HG02798 (cell line): ENCODE results near the gene ONECUT3.

Source experiments
- ATAC-seq: cut with Tn5 transposase; IDR thresholded peaks from one replicate; pipeline ENCODE4 v1.9.1; 2021; ENCODE audit warnings: mild to moderate bottlenecking; ENCODE audit not compliant: unreplicated experiment, poor library complexity

The ONECUT3 gene

DNA sequence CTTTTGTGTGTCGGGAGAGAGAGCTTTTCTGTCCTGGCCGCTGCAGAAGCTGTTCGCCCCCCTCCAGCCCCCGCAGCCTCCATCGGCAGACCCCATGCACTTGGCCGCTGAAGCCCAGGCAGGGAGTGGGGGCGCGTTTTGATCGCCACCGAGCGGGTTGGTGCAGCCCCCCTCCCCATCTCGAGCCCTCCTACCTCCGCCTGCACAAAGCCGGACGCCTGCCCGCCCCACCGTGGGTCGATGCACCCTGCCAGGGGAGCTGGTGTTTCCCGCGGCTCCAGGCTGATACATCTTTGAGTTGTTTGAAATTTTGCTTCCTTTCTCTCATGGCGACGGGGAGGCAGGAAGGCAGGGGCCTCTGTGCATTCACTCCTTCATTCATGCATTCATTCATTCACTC lies 16.4 kb upstream of the ONECUT3 start:
- ATAC-seq: no peak

DNA sequence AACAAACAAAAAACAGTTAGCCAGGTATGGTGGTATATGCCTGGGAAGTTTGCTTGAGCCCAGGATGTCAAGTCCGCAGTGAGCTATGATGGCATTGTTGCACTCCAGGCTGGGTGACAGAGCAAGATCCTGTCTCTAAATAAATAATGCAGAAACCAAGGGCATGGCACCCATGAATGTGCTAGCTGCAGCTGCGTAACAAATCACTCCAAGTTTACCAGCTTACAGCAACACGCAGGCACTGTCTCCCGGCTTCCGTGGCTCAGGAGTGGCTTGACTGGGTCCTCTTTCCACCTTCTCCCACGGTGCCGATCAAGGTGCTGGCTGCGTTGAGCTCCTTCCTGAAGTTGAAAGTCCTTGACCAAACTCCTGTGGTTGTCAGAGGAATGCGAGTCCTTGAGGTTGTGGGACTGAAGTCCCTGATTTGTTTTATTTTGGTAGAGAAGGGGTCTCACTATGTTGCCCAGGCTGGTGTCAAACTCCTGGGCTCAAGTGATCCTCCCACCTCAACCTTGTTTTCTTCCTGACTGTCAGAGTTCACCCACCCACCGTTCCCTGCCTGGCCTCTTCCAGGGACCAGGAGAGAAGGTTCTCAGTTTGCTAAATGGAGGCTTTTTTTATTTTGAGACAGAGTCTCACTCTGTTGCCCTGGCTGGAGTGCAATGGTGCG lies 13.2 kb upstream of the ONECUT3 start:
- ATAC-seq: no peak

DNA sequence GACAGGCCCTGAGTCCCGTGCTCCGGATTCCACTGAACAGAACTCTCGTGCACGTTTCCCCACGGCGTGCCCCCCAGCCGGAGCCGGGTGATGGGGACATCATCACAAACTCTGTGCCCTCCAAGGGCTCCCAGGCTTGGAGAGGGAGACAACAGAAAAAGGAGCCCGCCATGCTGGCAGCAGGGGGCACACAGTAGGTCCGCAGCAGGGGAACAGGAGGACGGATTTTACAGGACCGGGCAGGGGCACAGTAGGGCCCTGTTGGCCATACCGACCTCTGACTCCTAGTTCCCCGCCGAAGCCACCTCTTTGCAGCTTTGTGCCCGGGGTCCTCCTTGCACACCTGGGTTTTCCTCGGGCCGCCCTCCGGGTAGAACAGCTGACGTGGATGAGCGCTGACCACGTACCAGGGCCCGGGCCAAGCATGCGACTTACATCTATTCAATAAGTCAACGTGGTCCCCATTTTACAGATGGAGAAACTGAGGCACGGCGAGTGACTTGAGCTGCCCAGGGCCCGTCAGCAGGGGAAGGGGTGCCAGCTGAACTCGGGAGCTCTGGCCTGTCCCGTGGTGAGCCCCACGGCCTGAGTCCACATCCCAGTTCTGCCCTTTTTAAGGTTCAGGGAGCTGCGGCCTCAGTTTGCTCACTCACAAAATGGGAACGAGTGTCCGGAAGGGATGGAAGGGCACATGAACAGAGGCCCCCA lies 10.2 kb upstream of the ONECUT3 start:
- no peak for ATAC-seq

DNA sequence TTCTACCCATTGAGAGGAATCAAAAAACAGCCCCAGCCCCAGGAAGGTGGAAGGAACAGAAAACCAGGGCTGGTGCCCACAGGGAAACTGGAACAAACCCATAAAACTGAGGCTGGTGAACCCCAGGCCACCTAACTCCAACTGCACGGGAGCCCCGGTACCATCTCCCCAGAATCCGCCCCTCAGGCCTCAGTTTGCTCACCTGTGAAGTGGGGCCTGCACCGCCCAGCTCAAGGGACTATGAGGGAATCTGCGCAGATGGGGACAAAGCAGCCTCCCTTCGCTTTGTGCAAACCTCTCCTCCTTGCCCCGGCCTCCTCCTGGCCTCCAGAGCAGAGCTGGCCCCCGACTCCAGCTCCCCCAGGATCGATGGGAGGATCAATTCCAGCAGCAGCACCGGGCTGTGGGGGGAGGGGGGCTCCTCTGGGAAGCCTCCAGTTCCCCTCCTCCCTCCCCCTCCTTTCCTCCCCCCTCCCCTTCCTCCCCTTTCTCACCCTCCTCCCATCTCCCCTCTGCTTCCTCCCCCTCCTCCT lies 9.1 kb upstream of the ONECUT3 start:
- ATAC-seq: no peak

GRCh38 chr19:1744822-1745563 lies 8.3 kb upstream of the ONECUT3 start:
- ATAC-seq: no peak

GRCh38 chr19:1745589-1746031 lies 7.7 kb upstream of the ONECUT3 start:
- ATAC-seq: no peak

GRCh38 chr19:1746401-1747284 lies 6.7 kb upstream of the ONECUT3 start:
- ATAC-seq: no peak

DNA sequence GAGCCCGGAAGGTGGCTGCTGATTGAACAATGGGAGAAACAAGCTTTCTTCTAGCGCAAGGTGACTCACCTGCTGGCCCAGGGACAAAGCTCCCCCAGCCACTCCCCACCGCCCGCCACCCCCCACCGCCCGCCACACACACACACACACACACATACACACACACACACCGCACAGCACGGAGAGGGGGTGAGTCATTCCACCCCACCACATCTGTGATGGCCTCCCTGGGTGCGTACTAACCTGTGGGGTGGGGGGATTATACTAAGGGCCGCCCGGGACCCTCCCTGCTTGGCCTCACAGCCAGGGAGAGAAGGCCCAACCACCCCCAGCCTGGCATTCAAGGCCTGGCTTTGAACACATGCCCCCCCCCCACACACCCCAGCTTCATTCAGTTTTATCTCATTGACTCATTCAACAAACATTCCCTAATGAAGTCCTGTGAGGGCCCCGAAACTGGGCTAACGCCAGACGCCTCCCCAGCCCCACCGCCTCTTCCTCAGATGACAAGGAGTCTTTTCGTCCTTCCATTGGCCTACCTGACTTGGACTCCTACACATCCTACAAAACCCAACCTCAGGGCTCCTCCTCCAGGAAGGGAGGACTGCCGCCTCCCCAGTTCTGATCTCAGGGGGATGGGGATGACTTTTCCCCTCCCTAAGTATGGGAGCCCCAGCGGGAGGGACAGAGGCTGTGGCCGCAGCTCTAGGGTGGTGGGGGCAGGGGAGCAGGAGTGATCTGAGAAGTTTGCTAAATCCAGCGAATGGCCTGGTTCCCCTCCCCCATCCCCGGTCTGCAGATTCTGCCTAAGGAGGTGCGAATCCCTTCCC lies 5.8 kb upstream of the ONECUT3 start:
- ATAC-seq: no peak

DNA sequence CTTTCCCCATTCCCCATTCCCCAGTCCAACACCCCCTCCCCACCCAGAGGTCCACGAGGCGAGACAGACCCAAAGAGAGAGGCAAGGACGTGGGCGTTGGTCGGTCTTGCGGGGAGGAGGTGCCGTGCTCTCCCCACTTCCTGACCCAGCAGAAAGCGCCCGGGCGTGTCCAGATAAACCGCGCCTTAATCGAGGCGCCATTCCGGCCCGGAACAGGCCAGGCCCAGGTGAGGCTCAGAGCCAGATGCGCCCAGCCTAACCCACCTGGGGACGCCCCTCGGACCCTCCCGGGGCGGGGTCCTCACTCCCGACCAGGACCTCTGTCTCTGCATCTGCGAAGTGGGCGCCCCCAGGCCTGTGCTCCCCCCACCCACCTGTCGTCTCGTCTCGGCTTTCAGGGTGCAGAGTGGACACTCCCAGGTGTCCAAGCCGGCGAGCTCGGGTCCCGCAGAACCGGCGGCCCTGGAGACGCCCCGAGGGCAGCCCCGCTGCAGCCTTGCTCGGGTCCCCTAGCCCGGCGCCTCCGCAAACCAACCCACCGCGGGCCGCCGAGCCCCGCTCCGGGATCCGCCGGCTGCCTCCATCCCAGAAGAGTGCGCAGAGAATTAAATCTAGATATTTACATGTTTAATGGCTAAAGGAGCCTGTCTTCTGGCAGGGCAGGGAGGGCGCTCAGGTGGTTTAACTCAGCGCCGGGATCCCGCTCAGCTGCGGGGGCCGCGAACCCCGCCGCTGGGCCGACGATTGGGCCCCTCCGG lies 5.0 kb upstream of the ONECUT3 start:
- no peak for ATAC-seq

DNA sequence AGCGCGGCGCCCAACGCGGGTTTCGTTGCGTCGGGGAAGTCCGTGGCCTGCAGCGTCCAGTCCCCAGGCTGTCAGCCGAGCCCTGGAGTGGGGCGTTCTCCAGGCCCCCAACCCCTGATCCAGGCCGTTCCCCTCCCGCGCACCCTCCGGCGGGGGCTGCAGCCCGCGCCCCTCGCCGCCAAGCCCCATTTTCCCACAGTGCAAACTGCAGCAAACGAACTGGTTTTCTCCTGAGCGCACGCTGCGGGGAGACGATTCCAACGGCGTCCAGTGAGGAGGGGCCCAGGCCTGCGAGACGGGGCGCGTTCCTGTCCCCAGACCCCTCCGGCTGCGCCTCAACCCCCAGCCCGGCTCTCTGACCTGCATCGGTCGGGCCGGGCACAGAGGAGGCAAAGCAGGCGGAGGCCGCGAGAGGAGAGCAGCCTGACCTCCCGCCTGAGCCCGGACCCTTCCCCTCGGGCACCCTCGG lies 4.4 kb upstream of the ONECUT3 start:
- no peak for ATAC-seq

DNA sequence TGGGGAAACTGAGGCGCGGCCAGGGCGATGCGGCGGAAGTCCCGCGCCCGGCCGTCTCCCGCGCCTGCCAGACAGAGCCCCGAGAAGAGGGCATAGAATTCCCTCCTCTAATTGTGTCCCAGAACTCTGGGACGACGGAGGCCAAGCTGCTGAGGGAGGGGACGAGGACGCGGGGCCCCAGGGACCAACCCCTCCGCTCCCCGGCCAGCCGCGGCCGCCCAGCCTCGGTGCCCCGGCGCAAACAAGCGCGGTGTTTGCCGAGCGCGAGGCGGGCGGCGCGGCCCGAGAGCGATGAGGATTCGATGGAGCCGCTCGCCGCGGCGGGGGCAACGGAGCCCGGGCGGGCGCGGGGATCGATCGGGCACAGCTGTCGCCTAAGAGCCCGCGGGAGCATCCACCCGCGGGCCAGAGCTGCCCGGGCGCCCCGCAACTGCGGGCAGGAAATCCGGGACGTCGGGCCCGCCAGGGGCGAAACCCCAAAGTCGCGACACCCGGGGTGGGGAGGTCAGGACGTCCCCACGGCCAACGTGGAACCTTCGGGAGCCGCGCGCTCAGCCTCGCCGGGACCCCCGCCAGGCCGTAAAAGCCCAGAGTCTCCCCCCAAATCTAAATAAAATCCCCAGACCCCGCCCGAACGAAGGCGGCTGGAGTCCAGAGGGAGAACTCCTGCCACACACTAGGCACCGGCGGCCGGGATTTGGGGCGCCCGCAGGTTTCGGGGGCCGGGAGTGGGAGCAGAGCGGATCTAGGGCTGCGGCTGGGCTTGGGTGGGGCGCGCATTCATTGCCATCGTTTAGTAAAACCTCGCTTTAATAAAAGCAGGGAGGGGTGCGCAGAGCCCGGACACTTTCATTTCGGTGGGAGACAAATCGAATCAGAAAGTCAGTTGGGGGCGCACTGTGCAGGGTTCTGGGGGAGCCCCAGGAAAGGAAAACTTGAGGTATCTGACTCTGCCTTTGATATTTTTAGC lies 3.6 kb upstream of the ONECUT3 start:
- ATAC-seq: no peak

DNA sequence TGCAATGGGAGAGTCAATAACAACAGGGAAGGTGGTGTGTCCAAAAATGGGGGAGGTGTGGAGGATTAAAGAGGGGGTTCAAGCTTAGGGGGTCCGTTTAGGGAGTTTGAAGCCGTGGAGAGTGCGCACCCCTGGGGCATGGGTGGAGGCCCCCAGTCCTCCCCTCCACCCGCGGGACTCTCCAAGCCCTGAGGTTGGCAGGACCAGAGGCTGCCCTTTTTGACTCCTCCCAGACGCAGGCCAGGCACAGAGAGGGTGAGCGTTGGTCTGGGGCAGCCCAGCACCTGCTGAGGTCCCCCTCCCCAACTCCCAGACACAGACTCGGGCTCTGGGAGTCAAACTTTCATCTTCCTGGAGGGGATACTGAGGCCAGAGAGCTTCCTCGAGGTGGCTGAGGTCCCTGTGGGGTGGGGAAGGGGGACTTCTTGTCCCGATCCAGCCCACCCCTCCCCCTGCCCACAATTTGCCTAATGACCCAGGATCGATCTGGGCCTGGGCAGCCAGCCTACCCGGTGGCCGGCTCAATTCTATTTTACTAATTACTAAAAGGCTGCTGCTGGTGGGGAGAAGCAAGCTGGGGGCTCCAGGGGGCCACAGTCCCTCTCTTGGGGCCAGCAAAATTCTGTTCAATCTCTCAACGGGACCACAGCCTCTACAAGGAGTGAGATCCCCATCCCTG lies 2.8 kb upstream of the ONECUT3 start:
- ATAC-seq: no peak

GRCh38 chr19:1751367-1752008 lies 1.8 kb upstream of the ONECUT3 start:
- no peak for ATAC-seq

DNA sequence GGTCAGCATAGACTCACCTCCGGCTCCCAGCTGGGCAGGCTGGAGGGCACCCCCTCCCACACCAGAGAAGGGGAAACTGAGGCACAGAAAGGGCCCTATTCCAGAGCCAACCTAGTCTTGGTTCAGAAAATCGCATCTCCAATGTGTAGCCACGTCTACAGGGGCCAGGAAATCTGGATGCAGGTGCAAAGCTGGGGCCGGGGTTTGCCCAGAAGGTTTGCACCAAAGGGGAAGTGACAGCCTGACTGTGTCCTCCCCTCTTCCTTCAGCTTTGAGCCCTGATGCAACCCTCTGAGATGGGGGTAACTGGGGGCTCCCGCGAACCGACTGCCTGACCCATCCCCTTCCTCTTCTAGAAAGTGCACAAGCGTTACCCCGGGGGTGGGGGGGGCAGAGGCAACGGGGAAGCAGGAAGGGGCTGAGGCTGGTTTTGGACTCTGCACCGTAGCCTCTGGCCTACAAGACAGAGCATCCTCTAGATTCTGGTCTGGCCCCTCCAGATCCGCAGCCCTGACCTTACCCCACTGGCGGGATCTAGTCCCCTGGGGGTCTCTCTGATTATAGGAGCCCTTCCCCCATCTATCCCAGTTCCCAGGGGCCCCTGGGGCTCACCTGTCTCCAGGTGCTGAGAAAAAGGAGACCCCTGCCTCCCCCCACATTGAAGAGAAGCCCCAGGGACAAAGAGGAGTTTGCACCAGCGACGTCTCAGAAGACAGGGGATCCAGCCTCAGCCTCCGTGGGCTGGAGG lies 1.1 kb upstream of the ONECUT3 start:
- no peak for ATAC-seq

DNA sequence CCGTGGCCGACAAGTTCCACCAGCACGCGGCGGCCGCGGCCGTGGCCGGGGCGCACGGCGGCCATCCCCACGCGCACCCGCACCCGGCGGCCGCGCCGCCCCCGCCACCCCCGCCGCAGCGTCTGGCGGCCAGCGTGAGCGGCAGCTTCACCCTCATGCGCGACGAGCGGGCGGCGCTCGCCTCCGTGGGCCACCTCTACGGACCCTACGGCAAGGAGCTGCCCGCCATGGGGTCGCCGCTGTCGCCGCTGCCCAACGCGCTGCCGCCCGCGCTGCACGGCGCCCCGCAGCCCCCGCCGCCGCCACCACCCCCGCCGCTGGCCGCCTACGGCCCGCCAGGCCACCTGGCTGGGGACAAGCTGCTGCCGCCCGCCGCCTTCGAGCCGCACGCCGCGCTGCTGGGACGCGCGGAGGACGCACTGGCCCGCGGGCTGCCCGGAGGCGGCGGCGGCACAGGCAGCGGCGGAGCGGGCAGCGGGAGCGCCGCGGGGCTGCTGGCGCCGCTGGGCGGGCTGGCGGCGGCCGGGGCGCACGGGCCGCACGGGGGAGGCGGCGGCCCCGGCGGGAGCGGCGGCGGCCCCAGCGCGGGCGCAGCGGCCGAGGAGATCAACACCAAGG lies 821 bp downstream of the ONECUT3 start:
- no peak for ATAC-seq
